Lower lobe of right lung (tissue), 2 donors: ENCODE data around the gene OBSCN. TPM values are rescaled to one million over a fixed set of nuclear protein-coding genes. Genes with fewer than 3 reads are reported as not detected.

ENCODE experiments used
- ATAC-seq, 2 donors: fragments of 200-7000 bp; cut with Tn5 transposase; one replicate each; pipeline ENCODE4 v1.9.1; 2020 to 2022; ENCODE audit warnings: mild to moderate bottlenecking in 2 of 2, moderate library complexity in 2 of 2
- DNase-seq: peaks from one replicate; pipeline ENCODE4 v3.0.0-alpha.2; 2020
- H3K27ac ChIP-seq: fragments of 200-600 bp; one replicate; pipeline ENCODE4 v1.8.0; 2022
- H3K27me3 ChIP-seq: fragments of 200-600 bp; one replicate; pipeline ENCODE4 v1.8.0; 2022; ENCODE audit warnings: low read depth
- H3K36me3 ChIP-seq: fragments of 200-600 bp; one replicate; pipeline ENCODE4 v1.8.0; 2022; ENCODE audit warnings: mild to moderate bottlenecking
- H3K4me1 ChIP-seq: fragments of 200-600 bp; one replicate; pipeline ENCODE4 v1.8.0; 2022
- H3K4me3 ChIP-seq: fragments of 200-600 bp; one replicate; pipeline ENCODE4 v1.8.0; 2022; ENCODE audit warnings: mild to moderate bottlenecking
- H3K9me3 ChIP-seq: fragments of 200-600 bp; one replicate; pipeline ENCODE4 v1.8.0; 2022
- intact Hi-C: fragments of 100-400 bp; cut with DNase I; formaldehyde crosslinking; loops from one replicate; pipeline ENCODE4 v1.11.0; 2022
- total RNA-seq: library from RNA; stranded (reverse); fragmentation: NEBNext Ultra II Directional; extraction: Animal tissue kit (Norgen Biotek cat#: 25700); gene quantifications from one replicate; pipeline ENCODE4 v1.2.1, GENCODE V29; 2021
- TF ChIP-seq, protein P1 (sequence below): fragments of 200-600 bp; IDR thresholded peaks from one replicate; pipeline ENCODE4 v1.8.0; 2022; ENCODE audit warnings: antibody characterized with exemption, mild to moderate bottlenecking
- donor health status: DM: no; HTN: yes; CAD: no; lungs with severe emphysema.

Gene OBSCN
- total RNA-seq, 1 donor from 2014 or later: 35.6 TPM

DNA sequence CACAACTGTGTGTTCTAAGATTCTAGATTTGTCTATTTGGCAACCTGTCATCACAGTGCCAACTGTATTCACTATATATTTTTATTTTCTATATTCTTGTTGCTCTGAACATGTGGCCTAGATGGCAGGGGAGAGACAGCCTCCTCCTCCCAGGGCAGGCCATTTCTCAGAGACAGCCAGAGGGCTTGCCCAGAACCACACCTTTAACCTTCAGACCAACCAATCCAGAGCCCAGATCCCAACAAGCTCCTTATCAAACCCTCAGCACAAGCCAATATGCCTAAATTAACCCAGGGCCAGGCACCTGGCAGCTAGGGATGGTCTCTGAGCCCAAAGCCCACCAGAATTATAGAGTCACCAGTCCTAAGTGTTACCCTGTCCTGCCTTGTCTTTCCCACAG is 179.5 kb downstream of the OBSCN start:
- Histone ChIP-seq H3K27me3 (no peaks in the 10 kb centered on the region), H3K9me3 (no peaks in the 10 kb centered on the region), H3K4me3 (no peak overlapping the region), H3K4me1 (no peaks in the 10 kb centered on the region), H3K27ac (no peak overlapping the region), H3K36me3 (peaks cover 4% of the 10 kb centered on the region)
- DNase-seq (no peak), ATAC-seq (no peak)
- intact Hi-C loops: no loop called here
- TF ChIP-seq, protein P1, sequence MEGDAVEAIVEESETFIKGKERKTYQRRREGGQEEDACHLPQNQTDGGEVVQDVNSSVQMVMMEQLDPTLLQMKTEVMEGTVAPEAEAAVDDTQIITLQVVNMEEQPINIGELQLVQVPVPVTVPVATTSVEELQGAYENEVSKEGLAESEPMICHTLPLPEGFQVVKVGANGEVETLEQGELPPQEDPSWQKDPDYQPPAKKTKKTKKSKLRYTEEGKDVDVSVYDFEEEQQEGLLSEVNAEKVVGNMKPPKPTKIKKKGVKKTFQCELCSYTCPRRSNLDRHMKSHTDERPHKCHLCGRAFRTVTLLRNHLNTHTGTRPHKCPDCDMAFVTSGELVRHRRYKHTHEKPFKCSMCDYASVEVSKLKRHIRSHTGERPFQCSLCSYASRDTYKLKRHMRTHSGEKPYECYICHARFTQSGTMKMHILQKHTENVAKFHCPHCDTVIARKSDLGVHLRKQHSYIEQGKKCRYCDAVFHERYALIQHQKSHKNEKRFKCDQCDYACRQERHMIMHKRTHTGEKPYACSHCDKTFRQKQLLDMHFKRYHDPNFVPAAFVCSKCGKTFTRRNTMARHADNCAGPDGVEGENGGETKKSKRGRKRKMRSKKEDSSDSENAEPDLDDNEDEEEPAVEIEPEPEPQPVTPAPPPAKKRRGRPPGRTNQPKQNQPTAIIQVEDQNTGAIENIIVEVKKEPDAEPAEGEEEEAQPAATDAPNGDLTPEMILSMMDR: no peak

DNA sequence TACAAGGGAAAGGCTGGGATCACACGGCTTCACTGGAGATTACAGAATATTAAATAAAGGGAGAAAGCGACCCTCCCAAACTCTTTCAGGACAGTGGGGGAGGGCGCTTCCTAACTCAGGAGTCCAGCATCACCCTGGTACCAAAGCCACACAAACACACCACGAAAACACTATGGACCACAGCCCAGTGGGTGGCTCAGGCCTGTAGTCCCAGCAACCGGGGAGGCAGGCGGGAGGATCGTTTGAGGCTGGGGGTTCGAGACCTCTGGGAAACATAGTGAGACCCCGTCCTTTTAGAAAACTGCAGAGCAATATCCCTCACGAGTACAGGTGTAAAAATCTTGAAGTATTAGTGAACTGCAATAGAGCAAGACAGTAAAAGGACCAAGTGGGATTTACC is 182.8 kb downstream of the OBSCN start:
- Histone ChIP-seq H3K36me3 (peaks cover 31% of the 10 kb centered on the region), H3K27ac (no peak overlapping the region), H3K9me3 (no peaks in the 10 kb centered on the region), H3K4me1 (peaks cover 12% of the 10 kb centered on the region), H3K27me3 (no peaks in the 10 kb centered on the region), H3K4me3 (no peak overlapping the region)
- peak; percentile 10 for DNase-seq
- intact Hi-C loops: no loop called here
- no peak for ATAC-seq
- TF ChIP-seq, protein P1: no peak

DNA sequence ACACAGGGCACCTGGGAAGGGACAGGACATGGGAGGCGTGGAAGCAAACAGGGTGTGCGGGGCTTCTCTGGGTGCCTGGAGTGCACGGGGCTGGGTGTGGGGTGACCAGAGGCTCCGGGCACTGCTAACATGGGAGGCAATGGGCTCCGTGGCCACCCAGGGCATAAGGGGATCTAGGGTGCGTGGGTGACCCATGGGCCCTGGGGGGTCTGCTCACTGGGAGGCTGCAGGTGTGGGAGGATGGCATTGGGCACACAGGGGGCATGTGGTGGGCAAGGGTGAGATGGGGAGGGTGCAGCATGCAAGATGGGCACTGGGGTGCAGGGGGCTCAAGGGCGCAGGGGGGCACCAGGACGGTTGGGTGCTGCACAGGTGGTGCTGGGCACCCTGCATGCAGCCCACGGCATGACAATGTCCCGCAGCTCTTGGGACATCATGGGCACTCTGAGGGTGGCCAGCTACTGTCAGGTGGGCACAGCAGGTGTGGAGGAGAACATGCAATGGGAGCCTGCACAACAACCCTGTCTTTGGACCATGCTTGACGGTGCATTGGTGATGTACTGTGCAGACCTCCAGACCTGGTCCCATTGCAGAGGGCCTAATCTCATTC is 183.7 kb downstream of the OBSCN start:
- Histone ChIP-seq H3K27ac (no peak overlapping the region), H3K4me3 (no peak overlapping the region), H3K4me1 (peaks cover 12% of the 10 kb centered on the region), H3K9me3 (no peaks in the 10 kb centered on the region), H3K36me3 (peaks cover 39% of the 10 kb centered on the region), H3K27me3 (no peaks in the 10 kb centered on the region)
- DNase-seq: peak; percentile 30
- ATAC-seq: peak in 1 of 2 donors; percentile 8
- intact Hi-C loops: no loop called here
- TF ChIP-seq, protein P1: no peak

DNA sequence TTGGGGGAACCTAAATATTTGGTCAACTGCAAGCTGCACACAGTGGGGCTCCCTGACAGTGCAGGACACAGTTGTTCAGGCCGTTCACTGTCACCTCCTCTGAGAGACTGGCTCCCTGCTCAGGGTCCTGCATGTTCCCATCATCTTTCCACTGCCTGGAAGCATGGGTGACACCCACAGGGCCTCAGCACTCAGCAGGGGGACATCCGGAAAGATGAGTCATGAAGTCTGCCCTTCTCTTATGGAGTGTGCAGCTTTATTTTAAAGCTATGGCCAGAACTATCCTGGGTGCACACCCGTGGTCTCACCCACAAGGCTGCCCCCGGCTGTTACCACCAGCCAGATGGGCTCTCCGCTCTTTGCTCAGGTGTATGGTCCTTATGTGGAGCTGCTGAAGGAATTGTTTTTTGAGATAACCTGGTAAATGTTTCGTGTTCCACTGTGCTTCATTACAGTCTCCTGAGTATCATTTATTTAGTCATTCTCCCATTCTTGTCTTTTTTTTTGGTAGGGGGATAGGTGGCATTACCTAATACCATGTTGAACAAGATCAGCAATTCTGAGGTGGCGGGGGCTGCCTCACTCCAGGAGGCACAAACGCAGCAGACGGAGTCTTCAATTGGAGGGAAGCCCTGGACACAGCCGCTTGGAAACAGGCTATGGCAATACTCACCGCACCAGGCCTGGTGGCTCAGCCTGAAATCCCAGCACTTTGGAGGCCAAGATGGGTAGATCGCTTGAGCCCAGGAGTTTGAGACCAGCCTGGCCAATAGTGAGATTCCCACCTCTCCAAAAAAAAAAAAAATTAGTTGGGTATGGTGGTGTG is 184.5 kb downstream of the OBSCN start:
- peaks cover 48% of the 10 kb centered on the region for H3K36me3 ChIP-seq
- no peak overlapping the region for H3K4me3 ChIP-seq
- peak overlapping the region; percentile 47 for H3K27ac ChIP-seq
- no peaks in the 10 kb centered on the region for H3K9me3 ChIP-seq
- H3K27me3 ChIP-seq: no peaks in the 10 kb centered on the region
- DNase-seq (peak; percentile 10), ATAC-seq (no peak)
- intact Hi-C loops: no loop called here
- TF ChIP-seq, protein P1: no peak
- H3K4me1 ChIP-seq: peaks cover 12% of the 10 kb centered on the region

DNA sequence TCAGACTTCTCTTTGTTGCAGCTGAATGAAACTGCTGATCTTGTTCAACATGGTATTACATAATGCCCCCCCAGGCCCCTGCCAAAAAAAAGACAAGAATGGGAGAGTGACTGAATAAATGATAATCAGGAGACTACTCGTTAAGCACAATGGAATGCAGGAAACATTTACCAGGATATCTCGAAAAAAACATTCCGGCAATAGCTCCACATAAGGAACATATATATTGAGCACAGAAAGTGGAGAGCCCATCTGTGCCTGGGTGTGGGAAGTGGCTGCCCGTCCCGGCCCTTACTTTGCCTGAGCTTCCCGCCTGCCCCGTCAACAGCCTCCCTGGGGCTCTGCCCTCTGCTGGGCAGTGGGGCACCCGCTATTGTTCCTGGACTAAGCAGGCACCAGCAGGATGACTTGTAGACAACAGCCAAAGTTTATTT is 185.4 kb downstream of the OBSCN start:
- DNase-seq (peak; percentile 59), ATAC-seq (peak; percentile 73 to 84)
- peak overlapping the region; percentile 47 for H3K27ac ChIP-seq
- intact Hi-C loops: no loop called here
- no peak overlapping the region for H3K4me3 ChIP-seq
- TF ChIP-seq, protein P1: peak; percentile 50
- peaks cover 57% of the 10 kb centered on the region for H3K36me3 ChIP-seq
- no peaks in the 10 kb centered on the region for H3K27me3 ChIP-seq
- H3K9me3 ChIP-seq: no peaks in the 10 kb centered on the region
- H3K4me1 ChIP-seq: peaks cover 12% of the 10 kb centered on the region
